ENCODE results near the gene JAZF1.

DNA sequence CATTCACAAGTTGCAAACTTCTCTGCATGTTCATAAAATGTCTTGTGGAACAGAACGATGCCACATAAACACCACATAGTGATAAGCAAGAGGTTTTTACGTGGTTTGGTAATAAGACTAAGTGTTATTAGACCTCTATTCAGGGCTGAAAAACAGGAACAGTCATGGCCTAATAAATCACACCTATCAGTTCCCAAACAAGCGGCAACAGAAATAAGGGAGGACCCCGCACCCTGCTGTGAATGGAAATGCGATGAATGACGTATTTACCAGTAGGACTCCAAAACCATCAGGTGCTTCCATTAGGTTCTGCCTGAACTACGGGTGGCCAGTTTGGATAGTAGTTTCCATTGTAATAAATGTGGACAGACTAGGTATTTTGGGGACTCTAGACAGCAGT, 311.5 kb downstream of the JAZF1 start:
- TF ChIP-seq POLR2A (IDR thresholded peaks at IDR 0.05) (no peak), CTCF (IDR thresholded peaks at IDR 0.05) (no peak)
